Astrocyte (in vitro differentiated cells and primary cell): ENCODE data around the gene ZDHHC14. TPM values are rescaled to one million over a fixed set of nuclear protein-coding genes. Genes with fewer than 3 reads are reported as not detected.
A peak's percentile ranks its signal among the peaks of the same experiment; 100 is the strongest.

Experiments used
- DNase-seq: peaks from one replicate; pipeline ENCODE4 v3.0.0-alpha.2; 2010; ENCODE audit warnings: low read depth
- FAIRE-seq: peaks from 2 replicates; lab custom pipeline; 2011; peaks lifted over from hg19 to GRCh38; lab: Jason Lieb, UNC
- H2AFZ ChIP-seq: 2 replicates; pipeline ENCODE4 v1.6.0; 2012; ENCODE audit warnings: low read depth, low read length, inconsistent platforms
- H3K27ac ChIP-seq: 2 replicates; pipeline ENCODE4 v1.5.1; 2011; ENCODE audit warnings: low read depth, low read length, inconsistent platforms
- H3K27me3 ChIP-seq: 2 replicates; pipeline ENCODE4 v1.6.0; 2011; ENCODE audit warnings: low read length, inconsistent platforms; ENCODE audit not compliant: insufficient read depth
- H3K36me3 ChIP-seq: 2 replicates; pipeline ENCODE4 v1.5.1; 2011; ENCODE audit warnings: low read length, inconsistent platforms; ENCODE audit not compliant: insufficient read depth
- H3K4me1 ChIP-seq: 2 replicates; pipeline ENCODE4 v1.5.1; 2011; ENCODE audit warnings: low read length, inconsistent platforms; ENCODE audit not compliant: insufficient read depth
- H3K4me2 ChIP-seq: 2 replicates; pipeline ENCODE4 v1.6.0; 2012; ENCODE audit warnings: low read length, inconsistent platforms
- H3K4me3 ChIP-seq: 2 replicates; pipeline ENCODE4 v1.5.1; 2011; ENCODE audit warnings: low read depth, mild to moderate bottlenecking, low read length, inconsistent platforms; ENCODE audit not compliant: insufficient read depth
- H3K79me2 ChIP-seq: 2 replicates; pipeline ENCODE4 v1.6.0; 2012; ENCODE audit warnings: mild to moderate bottlenecking, low read length, inconsistent platforms; ENCODE audit not compliant: insufficient read depth
- H3K9ac ChIP-seq: 2 replicates; pipeline ENCODE4 v1.6.0; 2012; ENCODE audit warnings: mild to moderate bottlenecking, low read length, inconsistent platforms
- H3K9me3 ChIP-seq: 2 replicates; pipeline ENCODE4 v1.5.1; 2012; ENCODE audit warnings: low read depth, mild to moderate bottlenecking, low read length, inconsistent platforms; ENCODE audit not compliant: insufficient read depth
- H4K20me1 ChIP-seq: 2 replicates; pipeline ENCODE4 v1.6.0; 2012; ENCODE audit warnings: low read length, inconsistent platforms; ENCODE audit not compliant: insufficient read depth
- H3K27ac Mint-ChIP-seq: one replicate; pipeline ENCODE4 v1.8.0; 2021; ENCODE audit warnings: mild to moderate bottlenecking, mixed read lengths; ENCODE audit not compliant: unreplicated experiment
- H3K27me3 Mint-ChIP-seq: one replicate; pipeline ENCODE4 v1.8.0; 2021; ENCODE audit warnings: low read depth, mixed read lengths; ENCODE audit not compliant: unreplicated experiment
- H3K36me3 Mint-ChIP-seq: one replicate; pipeline ENCODE4 v1.8.0; 2021; ENCODE audit warnings: low read depth, mixed read lengths; ENCODE audit not compliant: unreplicated experiment
- H3K4me1 Mint-ChIP-seq: one replicate; pipeline ENCODE4 v1.8.0; 2021; ENCODE audit warnings: low read depth, mixed read lengths; ENCODE audit not compliant: unreplicated experiment
- H3K4me3 Mint-ChIP-seq: one replicate; pipeline ENCODE4 v1.8.0; 2021; ENCODE audit warnings: mild to moderate bottlenecking, moderate library complexity, mixed read lengths; ENCODE audit not compliant: unreplicated experiment
- H3K9me3 Mint-ChIP-seq: one replicate; pipeline ENCODE4 v1.8.0; 2021; ENCODE audit warnings: mild to moderate bottlenecking, mixed read lengths; ENCODE audit not compliant: unreplicated experiment
- EZH2 ChIP-seq: IDR thresholded peaks from 2 replicates; pipeline ENCODE4 v1.6.1; 2012; ENCODE audit warnings: mild to moderate bottlenecking, low read length, inconsistent platforms; ENCODE audit not compliant: insufficient read depth
- total RNA-seq: library from RNA; stranded (reverse); gene quantifications from 2 replicates; pipeline ENCODE4 v1.2.1, GENCODE V29; 2021
- TF ChIP-seq, protein P1 (sequence below): IDR thresholded peaks from 2 replicates; pipeline ENCODE4 v1.5.1; 2011; ENCODE audit warnings: low read depth, mild to moderate bottlenecking, inconsistent platforms, low read length, moderate library complexity; ENCODE audit not compliant: insufficient read depth

The ZDHHC14 gene
- total RNA-seq, 1 donor from 2014 or later = 7.2 TPM

DNA sequence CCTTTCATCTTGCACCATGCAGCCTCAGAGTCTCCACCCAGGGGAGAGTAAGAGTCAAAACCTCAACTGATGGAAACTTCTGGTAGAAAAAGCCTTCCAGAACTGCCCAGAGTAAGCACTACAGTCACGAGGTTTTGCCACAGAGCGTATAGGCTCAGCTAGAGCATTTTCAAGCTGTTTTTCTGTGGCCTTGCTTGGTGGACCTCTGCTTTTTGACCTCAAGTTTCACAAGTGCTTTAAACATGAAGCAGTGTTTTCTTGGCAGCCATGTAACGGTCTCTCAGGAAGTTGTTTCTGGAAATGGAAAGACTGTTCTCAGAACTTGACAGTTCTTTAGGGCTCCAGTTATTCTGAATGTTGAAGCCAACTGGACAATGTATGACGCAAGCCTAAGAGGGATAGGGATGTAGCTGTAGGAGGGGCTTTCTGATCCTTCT lies 146.5 kb downstream of the ZDHHC14 start:
- Histone ChIP-seq H3K4me2 (no peak overlapping the region), H3K4me3 (no peak overlapping the region), H3K79me2 (no peaks in the 10 kb centered on the region), H3K27ac (no peak overlapping the region), H3K9ac (no peak overlapping the region), H3K4me1 (no peaks in the 10 kb centered on the region), H3K9me3 (no peaks in the 10 kb centered on the region), H3K36me3 (no peaks in the 10 kb centered on the region), H3K27me3 (no peaks in the 10 kb centered on the region), H4K20me1 (no peaks in the 10 kb centered on the region), H2AFZ (no peak overlapping the region)
- Mint-ChIP-seq H3K36me3 (peaks cover 5% of the 10 kb centered on the region), H3K9me3 (peaks cover 3% of the 10 kb centered on the region), H3K27me3 (peaks cover 21% of the 10 kb centered on the region), H3K4me1 (peaks cover 15% of the 10 kb centered on the region), H3K4me3 (no peak overlapping the region), H3K27ac (no peak overlapping the region)
- FAIRE-seq (no peak), DNase-seq (no peak)
- no peak for TF ChIP-seq EZH2
- TF ChIP-seq, protein P1, sequence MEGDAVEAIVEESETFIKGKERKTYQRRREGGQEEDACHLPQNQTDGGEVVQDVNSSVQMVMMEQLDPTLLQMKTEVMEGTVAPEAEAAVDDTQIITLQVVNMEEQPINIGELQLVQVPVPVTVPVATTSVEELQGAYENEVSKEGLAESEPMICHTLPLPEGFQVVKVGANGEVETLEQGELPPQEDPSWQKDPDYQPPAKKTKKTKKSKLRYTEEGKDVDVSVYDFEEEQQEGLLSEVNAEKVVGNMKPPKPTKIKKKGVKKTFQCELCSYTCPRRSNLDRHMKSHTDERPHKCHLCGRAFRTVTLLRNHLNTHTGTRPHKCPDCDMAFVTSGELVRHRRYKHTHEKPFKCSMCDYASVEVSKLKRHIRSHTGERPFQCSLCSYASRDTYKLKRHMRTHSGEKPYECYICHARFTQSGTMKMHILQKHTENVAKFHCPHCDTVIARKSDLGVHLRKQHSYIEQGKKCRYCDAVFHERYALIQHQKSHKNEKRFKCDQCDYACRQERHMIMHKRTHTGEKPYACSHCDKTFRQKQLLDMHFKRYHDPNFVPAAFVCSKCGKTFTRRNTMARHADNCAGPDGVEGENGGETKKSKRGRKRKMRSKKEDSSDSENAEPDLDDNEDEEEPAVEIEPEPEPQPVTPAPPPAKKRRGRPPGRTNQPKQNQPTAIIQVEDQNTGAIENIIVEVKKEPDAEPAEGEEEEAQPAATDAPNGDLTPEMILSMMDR = no peak

DNA sequence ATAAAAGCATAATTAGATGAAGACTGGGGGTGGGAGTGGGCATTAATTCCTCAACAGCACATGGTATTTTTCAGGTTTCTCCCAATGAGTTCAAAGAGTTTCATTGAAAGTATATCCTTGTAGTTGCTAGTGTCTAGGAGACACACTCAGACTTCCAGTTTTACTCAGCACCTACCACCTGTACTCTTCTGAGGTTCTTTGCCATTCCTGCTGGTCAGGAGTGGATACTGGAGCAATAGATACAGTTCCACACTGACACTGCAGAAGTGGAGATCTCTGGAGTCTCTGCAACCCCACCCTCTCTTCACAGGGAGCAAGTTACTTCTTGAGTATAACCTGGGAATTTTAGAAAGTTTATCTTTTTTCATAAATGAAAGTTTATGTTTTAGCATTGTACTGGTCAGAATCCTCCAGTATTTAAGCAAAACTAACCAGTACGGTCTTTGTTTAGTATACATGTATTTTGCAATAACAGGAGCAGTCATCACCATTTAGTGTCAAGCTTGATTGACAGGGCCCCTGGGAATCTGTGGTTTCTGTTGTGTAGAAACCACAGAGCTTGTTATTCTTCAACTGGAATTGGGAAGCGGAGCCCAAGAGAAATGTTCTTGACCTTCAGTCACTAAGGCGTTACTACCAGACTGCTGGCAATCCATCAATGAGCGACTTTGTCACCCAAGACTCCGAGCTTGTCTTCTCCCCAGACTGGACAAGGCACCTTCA lies 148.1 kb downstream of the ZDHHC14 start:
- Histone ChIP-seq H3K4me3 (no peak overlapping the region), H4K20me1 (no peaks in the 10 kb centered on the region), H3K4me2 (no peak overlapping the region), H3K27ac (no peak overlapping the region), H2AFZ (no peak overlapping the region), H3K9ac (no peak overlapping the region), H3K4me1 (no peaks in the 10 kb centered on the region), H3K36me3 (no peaks in the 10 kb centered on the region), H3K9me3 (no peaks in the 10 kb centered on the region), H3K79me2 (no peaks in the 10 kb centered on the region), H3K27me3 (no peaks in the 10 kb centered on the region)
- TF ChIP-seq, protein P1 = no peak
- TF ChIP-seq EZH2 = no peak
- peaks cover 19% of the 10 kb centered on the region for H3K4me1 Mint-ChIP-seq
- H3K36me3 Mint-ChIP-seq = peaks cover 5% of the 10 kb centered on the region
- H3K4me3 Mint-ChIP-seq = no peak overlapping the region
- H3K27ac Mint-ChIP-seq = peak overlapping the region; percentile 58
- DNase-seq (peak; percentile 10), FAIRE-seq (no peak)
- H3K9me3 Mint-ChIP-seq = peaks cover 3% of the 10 kb centered on the region
- peaks cover 18% of the 10 kb centered on the region for H3K27me3 Mint-ChIP-seq

DNA sequence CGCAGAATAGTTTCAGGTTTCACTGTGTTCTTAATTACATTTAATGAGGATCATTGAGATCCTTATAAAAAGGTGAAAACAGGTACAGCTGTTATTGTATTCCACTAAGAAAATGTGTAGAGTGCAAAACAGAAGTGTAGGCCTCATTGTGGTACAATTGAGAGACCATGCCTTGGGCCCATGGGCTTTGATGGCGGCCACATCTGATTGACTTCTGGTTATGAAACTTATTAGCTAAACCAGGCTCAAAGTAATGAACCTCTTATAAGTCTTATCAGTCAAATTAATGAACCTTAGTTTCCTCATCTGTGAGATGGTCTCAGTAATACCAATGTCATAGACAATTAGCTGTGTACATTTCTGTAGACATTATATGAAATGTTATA lies 148.7 kb downstream of the ZDHHC14 start:
- no peak overlapping the region for H2AFZ ChIP-seq
- DNase-seq (no peak), FAIRE-seq (no peak)
- no peaks in the 10 kb centered on the region for H3K4me1 ChIP-seq
- no peaks in the 10 kb centered on the region for H4K20me1 ChIP-seq
- H3K27ac ChIP-seq = no peak overlapping the region
- H3K27me3 ChIP-seq = no peaks in the 10 kb centered on the region
- no peak overlapping the region for H3K4me2 ChIP-seq
- peak overlapping the region; percentile 58 for H3K27ac Mint-ChIP-seq
- H3K4me3 ChIP-seq = no peak overlapping the region
- no peaks in the 10 kb centered on the region for H3K36me3 ChIP-seq
- peaks cover 19% of the 10 kb centered on the region for H3K4me1 Mint-ChIP-seq
- H3K36me3 Mint-ChIP-seq = peaks cover 5% of the 10 kb centered on the region
- H3K79me2 ChIP-seq = no peaks in the 10 kb centered on the region
- TF ChIP-seq EZH2 = no peak
- TF ChIP-seq, protein P1 = no peak
- H3K4me3 Mint-ChIP-seq = no peak overlapping the region
- peaks cover 3% of the 10 kb centered on the region for H3K9me3 Mint-ChIP-seq
- H3K9ac ChIP-seq = no peak overlapping the region
- peaks cover 18% of the 10 kb centered on the region for H3K27me3 Mint-ChIP-seq
- H3K9me3 ChIP-seq = no peaks in the 10 kb centered on the region
